Ovary (tissue), 9 donors: Measurements from ENCODE around the gene FAAP20. TPM values are rescaled to one million over a fixed set of nuclear protein-coding genes. Genes with fewer than 3 reads are reported as not detected.

Source experiments
- DNase-seq, 5 donors: peaks; one replicate each; pipeline ENCODE4 v3.0.0-alpha.2; 2019 to 2020
- H3K27ac ChIP-seq, 2 donors: fragments of 200-600 bp; one replicate each; pipeline versions ENCODE4 v1.5.1 to v1.8.0; 2019 to 2022
- H3K27me3 ChIP-seq: fragments of 200-600 bp; one replicate; pipeline ENCODE4 v1.8.0; 2022
- H3K36me3 ChIP-seq: fragments of 200-600 bp; sonication (generic); one replicate; pipeline ENCODE4 v1.5.1; 2019
- H3K4me1 ChIP-seq: one replicate; pipeline ENCODE4 v1.8.1; 2013; ENCODE audit warnings: mild to moderate bottlenecking, moderate library complexity; ENCODE audit not compliant: insufficient read depth
- H3K4me3 ChIP-seq: fragments of 200-600 bp; sonication (generic); one replicate; pipeline ENCODE4 v1.5.1; 2017
- H3K9me3 ChIP-seq, 2 donors: fragments of 200-600 bp in 1 of 2; sonication (generic) in 1 of 2; one replicate each; pipeline versions ENCODE4 v1.5.1 to v1.8.1; 2013 to 2019; ENCODE audit warnings: mild to moderate bottlenecking in 1 of 2, moderate library complexity in 1 of 2
- CTCF ChIP-seq, 3 donors: fragments of 450-650 bp in 2 of 3; fragments of 200-600 bp in 1 of 3; IDR thresholded peaks; one replicate each; pipeline versions ENCODE4 v1.5.1 to v1.8.0; 2016 to 2022; ENCODE audit warnings: antibody characterized with exemption in 3 of 3, mild to moderate bottlenecking in 1 of 3
- EP300 ChIP-seq: sonication (generic); formaldehyde crosslinking; IDR thresholded peaks from one replicate; pipeline ENCODE4 v1.6.1; 2017; ENCODE audit warnings: antibody characterized with exemption
- POLR2A ChIP-seq: fragments of 450-650 bp; IDR thresholded peaks from one replicate; pipeline ENCODE4 v1.6.1; 2017; ENCODE audit warnings: antibody characterized with exemption, mild to moderate bottlenecking, moderate library complexity
- WGBS, 3 donors: extraction: QIAGEN DNeasy Blood & Tissue Kit in 1 of 3; methylation state at CpG; one replicate each; pipeline versions ENCODE4 v1.1.5 to v1.1.7; 2013 to 2017; 5-methylcytosine and 5-hydroxymethylcytosine counted together
- intact Hi-C, 4 donors: fragments of 100-400 bp; cut with DNase I; formaldehyde crosslinking; loops; one replicate each; pipeline versions ENCODE4 v1.11.0 to v1.15.1; 2022 to 2023
- polyA plus RNA-seq, 2 donors: library from polyadenylated mRNA; stranded (reverse); fragments of 200-250 nt in 1 of 2; fragments of 350-450 nt in 1 of 2; fragmentation: Illumina TruSeq in 1 of 2; extraction: RNeasy Lipid Tissue Mini Kit (QIAGEN cat#74804) in 1 of 2; gene quantifications; one replicate each; pipeline ENCODE4 v1.2.3, GENCODE V29; 2013 to 2014
- total RNA-seq, 7 donors: library from RNA; depleted of rRNA in 2 of 7; stranded (reverse); fragments of >200 nt in 2 of 7; fragmentation: NEBNext Ultra II Directional in 3 of 7; extraction: Animal tissue kit (Norgen Biotek cat#: 25700) in 3 of 7; gene quantifications; one replicate each; pipeline versions ENCODE4 v1.1.0 to v1.2.4, GENCODE V29; 2016 to 2023
- donor health status: DM: no; HTN: no; CAD: no; lungs with moderate emphysema.
- donor health status: DM: no; HTN: no; CAD: no.
- donor health status: Bipolar disorder and iron deficiency.
- donor health status: DM: yes; HTN: yes; CAD: no.
- donor health status: DM: no; HTN: no; CAD: no.
- donor health status: DM: yes; HTN: yes; CAD: no.

FAAP20 gene
- total and polyA plus RNA-seq, 9 donors = 3.4 to 96.1 (median 61.7) TPM

- DNase-seq = peak in 3 of 5 donors; percentile 58 to 65 (median 58)
- peaks cover 23% of the 10 kb centered on the region for H3K4me1 ChIP-seq
- intact Hi-C loops = loop anchor here in 1 of 4 donors (5.0 kb wide), 1 partner anchor 114 kb away; no protein-coding TSS in a partner anchor
Measured at GRCh38 chr1:2202843-2203601, 8.4 kb upstream of the FAAP20 start.

GRCh38 chr1:2202008-2202575 is 7.5 kb upstream of the FAAP20 start:
- WGBS, 3 donors = 88 to 90% (median 88%) methylated on average over 9 of the region's 9 CpGs
- no peak for TF ChIP-seq POLR2A
- TF ChIP-seq CTCF (IDR thresholded peaks at IDR 0.05) = no peak
- TF ChIP-seq EP300 = no peak
- H3K27ac ChIP-seq = no peak overlapping the region
- no peaks in the 10 kb centered on the region for H3K27me3 ChIP-seq
- peaks cover 16% of the 10 kb centered on the region for H3K4me1 ChIP-seq
- peak in 1 of 5 donors; percentile 30 for DNase-seq
- H3K9me3 ChIP-seq = no peaks in the 10 kb centered on the region
- H3K36me3 ChIP-seq = no peaks in the 10 kb centered on the region
- intact Hi-C loops = loop anchor here in 1 of 4 donors (5.0 kb wide), 1 partner anchor 115 kb away; no protein-coding TSS in a partner anchor
- H3K4me3 ChIP-seq = no peak overlapping the region

More at GRCh38 chr1:2202843-2203601, 8.4 kb upstream of the FAAP20 start:
- TF ChIP-seq CTCF (IDR thresholded peaks at IDR 0.05) = no peak
- TF ChIP-seq EP300 = no peak
- no peak for TF ChIP-seq POLR2A
- H3K27me3 ChIP-seq = no peaks in the 10 kb centered on the region
- no peak overlapping the region for H3K4me3 ChIP-seq
- H3K36me3 ChIP-seq = no peaks in the 10 kb centered on the region
- 82 to 85% (median 84%) methylated on average over 15 of the region's 15 CpGs for WGBS, 3 donors
- H3K9me3 ChIP-seq = no peaks in the 10 kb centered on the region
- H3K27ac ChIP-seq = no peak overlapping the region

GRCh38 chr1:2201062-2201461 is 6.5 kb upstream of the FAAP20 start:
- Histone ChIP-seq H3K4me3 (no peak overlapping the region), H3K36me3 (no peaks in the 10 kb centered on the region), H3K9me3 (no peaks in the 10 kb centered on the region), H3K4me1 (peaks cover 14% of the 10 kb centered on the region), H3K27me3 (no peaks in the 10 kb centered on the region), H3K27ac (no peak overlapping the region)
- intact Hi-C loops = loop anchor here in 1 of 4 donors (5.0 kb wide), 1 partner anchor 116 kb away; no protein-coding TSS in a partner anchor
- DNase-seq = peak in 2 of 5 donors; percentile 38 to 40
- TF ChIP-seq EP300 = no peak
- TF ChIP-seq CTCF (IDR thresholded peaks at IDR 0.05) = no peak
- TF ChIP-seq POLR2A = no peak
- WGBS, 3 donors = 85 to 90% (median 86%) methylated on average over 14 of the region's 14 CpGs

- H3K27me3 ChIP-seq = no peaks in the 10 kb centered on the region
- no peaks in the 10 kb centered on the region for H3K36me3 ChIP-seq
- TF ChIP-seq POLR2A (no peak), CTCF (IDR thresholded peaks at IDR 0.05) (no peak), EP300 (no peak)
- no peaks in the 10 kb centered on the region for H3K9me3 ChIP-seq
- peak in 2 of 5 donors; percentile 33 to 39 for DNase-seq
- WGBS, 3 donors = 74 to 80% (median 76%) methylated on average over 21 of the region's 21 CpGs
- H3K27ac ChIP-seq = no peak overlapping the region
- no peak overlapping the region for H3K4me3 ChIP-seq
- H3K4me1 ChIP-seq = peaks cover 11% of the 10 kb centered on the region
- intact Hi-C loops = loop anchor here in 2 of 4 donors (1.0 to 5.0 kb wide), 2 partner anchors 117 to 181 kb away; no protein-coding TSS in a partner anchor
Measured at GRCh38 chr1:2200308-2200943, 5.9 kb upstream of the FAAP20 start.
